Naive thymus-derived CD8-positive, alpha-beta T cell (primary cell): ENCODE data around the gene IFT27. TPM values are rescaled to one million over a fixed set of nuclear protein-coding genes. Genes with fewer than 3 reads are reported as not detected.
"Not testable (repeated sequence)": the region's sequence is repeated elsewhere in the genome, so short reads cannot be mapped to it uniquely, and the experiment has no call there.

Experiments
- ATAC-seq, 2 donors: fragments of 150-1000 bp; cut with Tn5 transposase in 1 of 2; sonication (Bioruptor Pico), chemical (Tn5 transposase) in 1 of 2; 1 replicate in 1 of 2; 2 replicates in 1 of 2; pipeline ENCODE4 v1.10.0; 2021; ENCODE audit warnings: mild to moderate bottlenecking in 2 of 2, moderate library complexity in 2 of 2
- POLR2A ChIA-PET: fragments of 350-600 bp; sonication (Branson Sonifier 250); formaldehyde crosslinking; loops from one replicate; lab custom pipeline; 2021; ENCODE audit warnings: antibody characterized with exemption; lab: Charles Lee
- DNase-seq, 10 donors: peaks; one replicate each; pipeline versions ENCODE4 v3.0.0 to v3.0.0-alpha.2; 2020 to 2022
- H3K27ac Mint-ChIP-seq, 10 donors: one replicate each; pipeline ENCODE4 v1.8.0; 2020 to 2022; ENCODE audit warnings: mild to moderate bottlenecking in 10 of 10, mixed read lengths in 10 of 10, moderate library complexity in 4 of 10, inconsistent platforms in 1 of 10
- H3K27me3 Mint-ChIP-seq, 5 donors: one replicate each; pipeline ENCODE4 v1.8.0; 2021 to 2022; ENCODE audit warnings: mixed read lengths in 5 of 5
- H3K36me3 Mint-ChIP-seq, 3 donors: one replicate each; pipeline ENCODE4 v1.8.0; 2020 to 2022; ENCODE audit warnings: mixed read lengths in 3 of 3, mild to moderate bottlenecking in 2 of 3, inconsistent platforms in 1 of 3
- H3K4me1 Mint-ChIP-seq, 4 donors: one replicate each; pipeline ENCODE4 v1.8.0; 2021 to 2022; ENCODE audit warnings: mixed read lengths in 4 of 4
- H3K4me3 Mint-ChIP-seq, 10 donors: one replicate each; pipeline ENCODE4 v1.8.0; 2020 to 2022; ENCODE audit warnings: mild to moderate bottlenecking in 10 of 10, mixed read lengths in 10 of 10, moderate library complexity in 6 of 10, inconsistent platforms in 1 of 10
- H3K9me3 Mint-ChIP-seq, 9 donors: one replicate each; pipeline ENCODE4 v1.8.0; 2020 to 2022; ENCODE audit warnings: mixed read lengths in 9 of 9, mild to moderate bottlenecking in 3 of 9, inconsistent platforms in 1 of 9, moderate library complexity in 1 of 9
- polyA plus RNA-seq, 3 donors: library from polyadenylated mRNA; unstranded; fragments of 300-500 nt; fragmentation: Illumina TruSeq; gene quantifications; one replicate each; pipeline ENCODE4 v1.2.3, GENCODE V29; 2021
- total RNA-seq, 8 experiments: library from RNA in 2 of 8; stranded (reverse) in 2 of 8; gene quantifications; one replicate each; pipeline ENCODE4 v1.2.3 and lab custom pipeline; 2021 to 2026

IFT27 gene
- total and polyA plus RNA-seq, 5 experiments from 2014 or later = 8.1 to 30.3 (median 10.0) TPM

GRCh38 chr22:36734171-36735058 is 41.5 kb downstream of the IFT27 start:
- Mint-ChIP-seq H3K4me3 (no peak overlapping the region), H3K27me3 (peaks cover 7 to 65% (median 62%) of the 10 kb centered on the region in 5 donors), H3K9me3 (peaks cover 0 to 4% (median 0%) of the 10 kb centered on the region in 9 donors), H3K27ac (no peak overlapping the region), H3K4me1 (peaks cover 0 to 9% (median 4%) of the 10 kb centered on the region in 4 donors), H3K36me3 (peaks cover 0 to 4% (median 0%) of the 10 kb centered on the region in 3 donors)
- peak in 1 of 10 donors; percentile 36 for DNase-seq
- no peak for ATAC-seq
- POLR2A ChIA-PET = no interaction called here

GRCh38 chr22:36733271-36733670 is 42.6 kb downstream of the IFT27 start:
- no peak overlapping the region for H3K4me3 Mint-ChIP-seq
- no peak overlapping the region for H3K27ac Mint-ChIP-seq
- H3K4me1 Mint-ChIP-seq = peaks cover 0 to 9% (median 4%) of the 10 kb centered on the region in 4 donors
- no peaks in the 10 kb centered on the region for H3K36me3 Mint-ChIP-seq
- H3K27me3 Mint-ChIP-seq = peaks cover 7 to 58% (median 54%) of the 10 kb centered on the region in 5 donors
- POLR2A ChIA-PET = no interaction called here
- DNase-seq (no peak), ATAC-seq (no peak)
- no peaks in the 10 kb centered on the region for H3K9me3 Mint-ChIP-seq

DNA sequence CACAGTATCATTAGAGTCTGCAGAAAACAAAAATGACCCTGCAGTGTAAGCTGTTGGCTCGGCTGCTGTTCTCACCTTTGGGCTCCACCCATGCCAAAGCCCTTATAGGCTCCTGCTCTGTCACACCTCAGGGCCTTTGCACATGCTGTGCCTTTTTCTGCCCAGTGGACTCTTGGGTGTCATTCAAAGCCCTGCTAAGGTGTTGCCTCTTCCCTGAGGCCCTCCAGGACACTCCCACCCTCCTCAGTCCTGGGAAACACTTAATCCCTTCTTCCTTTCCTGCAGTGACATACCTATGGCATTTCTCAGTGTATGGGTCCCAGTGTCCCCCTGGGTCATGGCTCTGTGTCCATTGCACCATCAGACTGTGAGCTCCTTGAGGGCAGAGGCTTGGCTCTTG is 43.3 kb downstream of the IFT27 start:
- Mint-ChIP-seq H3K36me3 (no peaks in the 10 kb centered on the region), H3K4me3 (no peak overlapping the region), H3K9me3 (no peaks in the 10 kb centered on the region), H3K27ac (no peak overlapping the region), H3K4me1 (peaks cover 0 to 9% (median 4%) of the 10 kb centered on the region in 4 donors), H3K27me3 (peaks cover 6 to 53% (median 47%) of the 10 kb centered on the region in 5 donors)
- ATAC-seq = no peak
- DNase-seq = no peak
- POLR2A ChIA-PET = no interaction called here

GRCh38 chr22:36731916-36732315 is 44.0 kb downstream of the IFT27 start:
- H3K27me3 Mint-ChIP-seq = peaks cover 2 to 47% (median 43%) of the 10 kb centered on the region in 5 donors
- peaks cover 0 to 6% (median 3%) of the 10 kb centered on the region in 4 donors for H3K4me1 Mint-ChIP-seq
- no peaks in the 10 kb centered on the region for H3K36me3 Mint-ChIP-seq
- no peaks in the 10 kb centered on the region for H3K9me3 Mint-ChIP-seq
- no peak for DNase-seq
- no peak overlapping the region for H3K4me3 Mint-ChIP-seq
- POLR2A ChIA-PET = no interaction called here
- ATAC-seq = no peak
- peak overlapping the region in 1 of 10 donors; percentile 73 for H3K27ac Mint-ChIP-seq

GRCh38 chr22:36731321-36731720 is 44.6 kb downstream of the IFT27 start:
- H3K27me3 Mint-ChIP-seq = peaks cover 3 to 44% (median 39%) of the 10 kb centered on the region in 5 donors

GRCh38 chr22:36730176-36730858 is 45.6 kb downstream of the IFT27 start:
- ATAC-seq (no peak), DNase-seq (no peak)
- H3K36me3 Mint-ChIP-seq = no peaks in the 10 kb centered on the region
- H3K9me3 Mint-ChIP-seq = no peaks in the 10 kb centered on the region
- H3K27me3 Mint-ChIP-seq = peaks cover 5 to 53% (median 39%) of the 10 kb centered on the region in 5 donors
- no peak overlapping the region for H3K4me3 Mint-ChIP-seq
- no peak overlapping the region for H3K27ac Mint-ChIP-seq
- peaks cover 0 to 6% (median 3%) of the 10 kb centered on the region in 4 donors for H3K4me1 Mint-ChIP-seq
- POLR2A ChIA-PET = no interaction called here

More at GRCh38 chr22:36731321-36731720, 44.6 kb downstream of the IFT27 start:
- H3K9me3 Mint-ChIP-seq, DNase-seq, ATAC-seq, H3K27ac Mint-ChIP-seq, POLR2A ChIA-PET, H3K36me3 Mint-ChIP-seq, H3K4me1 Mint-ChIP-seq, H3K4me3 Mint-ChIP-seq: not testable (repeated sequence)

GRCh38 chr22:36729321-36729720 is 46.6 kb downstream of the IFT27 start:
- Mint-ChIP-seq H3K9me3 (no peaks in the 10 kb centered on the region), H3K27me3 (peaks cover 6 to 61% (median 40%) of the 10 kb centered on the region in 5 donors), H3K36me3 (no peaks in the 10 kb centered on the region), H3K27ac (no peak overlapping the region), H3K4me1 (peaks cover 0 to 6% (median 2%) of the 10 kb centered on the region in 4 donors), H3K4me3 (no peak overlapping the region)
- POLR2A ChIA-PET = no interaction called here
- ATAC-seq (no peak), DNase-seq (no peak)

DNA sequence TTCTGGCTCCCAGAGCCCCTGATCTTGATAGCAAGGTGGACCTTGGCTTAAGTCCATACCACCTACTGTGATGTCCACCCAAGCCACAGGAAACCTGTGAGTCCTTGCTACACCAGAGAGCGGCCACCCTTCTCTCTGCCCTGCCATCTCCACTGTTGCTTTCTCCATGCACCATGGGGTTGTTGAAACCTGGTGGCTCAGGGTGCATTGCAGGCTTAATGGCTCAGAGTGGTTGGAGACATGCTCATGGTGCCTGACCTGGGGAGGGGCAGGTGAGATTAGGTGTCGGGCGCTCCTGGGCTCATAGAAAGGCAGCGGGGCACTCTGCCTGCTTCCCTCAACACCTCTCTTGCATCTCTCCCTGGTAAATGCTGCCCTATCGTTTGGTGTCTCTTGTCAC is 47.4 kb downstream of the IFT27 start:
- Mint-ChIP-seq H3K27ac (no peak overlapping the region), H3K9me3 (no peaks in the 10 kb centered on the region), H3K4me1 (no peaks in the 10 kb centered on the region), H3K27me3 (peaks cover 6 to 61% (median 37%) of the 10 kb centered on the region in 5 donors), H3K4me3 (no peak overlapping the region), H3K36me3 (no peaks in the 10 kb centered on the region)
- POLR2A ChIA-PET = no interaction called here
- ATAC-seq (no peak), DNase-seq (no peak)

- no peak for ATAC-seq
- no peaks in the 10 kb centered on the region for H3K36me3 Mint-ChIP-seq
- POLR2A ChIA-PET = no interaction called here
- no peaks in the 10 kb centered on the region for H3K4me1 Mint-ChIP-seq
- no peak overlapping the region for H3K27ac Mint-ChIP-seq
- no peak overlapping the region for H3K4me3 Mint-ChIP-seq
- no peaks in the 10 kb centered on the region for H3K9me3 Mint-ChIP-seq
- DNase-seq = no peak
- peaks cover 6 to 61% (median 38%) of the 10 kb centered on the region in 5 donors for H3K27me3 Mint-ChIP-seq
Observed at GRCh38 chr22:36727927-36728488, 47.9 kb downstream of the IFT27 start.

DNA sequence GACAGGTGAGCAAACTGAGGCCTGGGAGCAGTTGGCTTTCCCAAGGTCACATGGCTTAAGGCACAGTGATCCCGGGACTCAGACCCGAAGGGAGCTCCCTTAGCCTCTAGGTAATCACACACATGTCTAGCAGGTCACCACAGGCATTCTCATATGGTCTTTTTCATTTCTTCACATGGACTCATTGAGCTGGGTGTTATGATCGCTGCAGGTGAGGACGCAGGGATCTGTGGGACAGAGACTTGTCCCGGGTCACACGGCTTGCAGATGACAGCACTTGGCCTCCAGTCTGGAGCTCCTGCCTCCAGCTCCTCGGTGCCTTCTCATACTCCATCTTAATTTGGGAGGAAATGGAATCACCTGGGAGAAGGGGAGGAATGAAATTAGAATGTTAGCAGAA is 48.8 kb downstream of the IFT27 start:
- Mint-ChIP-seq H3K4me3 (no peak overlapping the region), H3K27ac (no peak overlapping the region), H3K36me3 (no peaks in the 10 kb centered on the region), H3K27me3 (peaks cover 8 to 60% (median 34%) of the 10 kb centered on the region in 5 donors), H3K9me3 (no peaks in the 10 kb centered on the region), H3K4me1 (no peaks in the 10 kb centered on the region)
- POLR2A ChIA-PET = no interaction called here
- ATAC-seq (no peak), DNase-seq (no peak)

DNA sequence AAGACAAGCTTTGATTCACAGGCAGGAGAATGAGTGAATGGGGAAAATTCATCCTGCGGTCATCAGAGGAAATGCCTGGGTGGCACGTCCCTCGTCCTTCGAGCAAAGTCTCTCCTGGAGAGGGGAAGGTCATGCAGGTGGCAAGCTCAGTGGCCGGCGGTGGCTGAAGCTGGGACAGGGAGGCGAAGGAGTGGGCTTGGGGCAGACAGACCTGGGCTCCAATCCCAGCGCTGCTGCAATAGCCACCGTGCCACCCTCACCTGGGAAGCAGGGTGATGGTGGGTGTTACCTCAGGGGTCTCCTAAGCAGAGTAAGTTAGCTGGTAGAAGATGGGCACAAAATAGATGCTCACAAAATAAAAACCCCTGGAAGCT is 49.9 kb downstream of the IFT27 start:
- POLR2A ChIA-PET = no interaction called here
- H3K9me3 Mint-ChIP-seq = no peaks in the 10 kb centered on the region
- no peak overlapping the region for H3K4me3 Mint-ChIP-seq
- no peaks in the 10 kb centered on the region for H3K36me3 Mint-ChIP-seq
- H3K27ac Mint-ChIP-seq = no peak overlapping the region
- no peak for ATAC-seq
- no peaks in the 10 kb centered on the region for H3K4me1 Mint-ChIP-seq
- no peak for DNase-seq
- peaks cover 14 to 63% (median 32%) of the 10 kb centered on the region in 5 donors for H3K27me3 Mint-ChIP-seq

GRCh38 chr22:36725366-36726006 is 50.4 kb downstream of the IFT27 start:
- no peaks in the 10 kb centered on the region for H3K9me3 Mint-ChIP-seq
- no peak overlapping the region for H3K4me3 Mint-ChIP-seq
- H3K27me3 Mint-ChIP-seq = peaks cover 18 to 68% (median 37%) of the 10 kb centered on the region in 5 donors
- no peak overlapping the region for H3K27ac Mint-ChIP-seq
- ATAC-seq (no peak), DNase-seq (no peak)
- POLR2A ChIA-PET = no interaction called here
- H3K36me3 Mint-ChIP-seq = no peaks in the 10 kb centered on the region
- no peaks in the 10 kb centered on the region for H3K4me1 Mint-ChIP-seq
